Epidermal melanocyte (primary cell): ENCODE data around the gene NEK4.

Experiments used
- DNase-seq: peaks from one replicate; pipeline ENCODE4 v3.0.0; 2011; ENCODE audit warnings: low spot score; ENCODE audit not compliant: insufficient read length

Gene NEK4

GRCh38 chr3:52770496-52771333, at the start of gene NEK4:
Gene NEK4 (minus strand): TSS chr3:52770940. CDS start chr3:52770746, 194 bp downstream.
- DNase-seq: peak; percentile 80

- no peak for DNase-seq
Measured at GRCh38 chr3:52819936-52820335, 49.2 kb upstream of the NEK4 start.

- DNase-seq: no peak
Measured at GRCh38 chr3:52817860-52818259, 47.1 kb upstream of the NEK4 start.

- no peak for DNase-seq
Measured at GRCh38 chr3:52817221-52817620, 46.5 kb upstream of the NEK4 start.

GRCh38 chr3:52816654-52817053, 45.9 kb upstream of the NEK4 start:
- no peak for DNase-seq

GRCh38 chr3:52816199-52816598, 45.5 kb upstream of the NEK4 start:
- DNase-seq: no peak

- no peak for DNase-seq
Measured at GRCh38 chr3:52813810-52814209, 43.1 kb upstream of the NEK4 start.

GRCh38 chr3:52811452-52812011, 40.8 kb upstream of the NEK4 start:
- no peak for DNase-seq

- DNase-seq: no peak
Measured at GRCh38 chr3:52810923-52811322, 40.2 kb upstream of the NEK4 start.

- no peak for DNase-seq
Measured at GRCh38 chr3:52809662-52810377, 39.1 kb upstream of the NEK4 start.

- no peak for DNase-seq
Measured at GRCh38 chr3:52809149-52809548, 38.4 kb upstream of the NEK4 start.

GRCh38 chr3:52805270-52806039, 34.7 kb upstream of the NEK4 start:
- DNase-seq: no peak

- no peak for DNase-seq
Measured at GRCh38 chr3:52801839-52802238, 31.1 kb upstream of the NEK4 start.

GRCh38 chr3:52800079-52800478, 29.3 kb upstream of the NEK4 start:
- DNase-seq: no peak

- no peak for DNase-seq
Measured at GRCh38 chr3:52798978-52799476, 28.3 kb upstream of the NEK4 start.

GRCh38 chr3:52798376-52798977, 27.7 kb upstream of the NEK4 start:
- no peak for DNase-seq

- DNase-seq: no peak
Measured at GRCh38 chr3:52796411-52796810, 25.7 kb upstream of the NEK4 start.

GRCh38 chr3:52795298-52795900, 24.7 kb upstream of the NEK4 start:
- DNase-seq: no peak

GRCh38 chr3:52794612-52795099, 23.9 kb upstream of the NEK4 start, which contains the start of gene ITIH3:
Gene ITIH3 (plus strand): TSS chr3:52794796. CDS start chr3:52794804, 8 bp downstream.
- no peak for DNase-seq
